Colonic mucosa (tissue), 4 donors: ENCODE measurements around the gene TBX1. TPM values are rescaled to one million over a fixed set of nuclear protein-coding genes. Genes with fewer than 3 reads are reported as not detected.

Source experiments
- DNase-seq: peaks from one replicate; pipeline ENCODE4 v3.0.0-alpha.2; 2020
- H3K27ac ChIP-seq: fragments of 200-600 bp; one replicate; pipeline ENCODE4 v1.8.0; 2021
- H3K27me3 ChIP-seq: fragments of 200-600 bp; one replicate; pipeline ENCODE4 v1.8.0; 2021
- H3K36me3 ChIP-seq: fragments of 200-600 bp; one replicate; pipeline ENCODE4 v1.8.0; 2021
- H3K4me1 ChIP-seq: fragments of 200-600 bp; one replicate; pipeline ENCODE4 v1.8.0; 2021; ENCODE audit warnings: mild to moderate bottlenecking
- H3K4me3 ChIP-seq: fragments of 200-600 bp; one replicate; pipeline ENCODE4 v1.8.0; 2021
- H3K9ac ChIP-seq, 2 donors: one replicate each; pipeline ENCODE4 v1.7.0; 2013; ENCODE audit warnings: control low read depth in 2 of 2, low read depth in 2 of 2, low read length in 2 of 2
- H3K9me3 ChIP-seq: fragments of 200-600 bp; one replicate; pipeline ENCODE4 v1.8.0; 2021
- intact Hi-C: fragments of 100-400 bp; cut with DNase I; formaldehyde crosslinking; loops from one replicate; pipeline ENCODE4 v1.14.1; 2022
- total RNA-seq, 2 donors: library from RNA; stranded (reverse); fragmentation: NEBNext Ultra II Directional in 1 of 2; extraction: Animal tissue kit (Norgen Biotek cat#: 25700) in 1 of 2; gene quantifications; one replicate each; pipeline ENCODE4 v1.2.1, GENCODE V29; 2021
- TF ChIP-seq, protein P1 (sequence below): fragments of 200-600 bp; IDR thresholded peaks from one replicate; pipeline ENCODE4 v1.8.0; 2022; ENCODE audit warnings: antibody characterized with exemption, mild to moderate bottlenecking
- donor health status: healthy.
- donor health status: DM: no; HTN: no; CAD: no.
- donor health status: DM: no; HTN: no; CAD: no.

Gene TBX1
- total RNA-seq, 2 donors from 2014 or later, result 0.80 to 1.9 TPM

DNA sequence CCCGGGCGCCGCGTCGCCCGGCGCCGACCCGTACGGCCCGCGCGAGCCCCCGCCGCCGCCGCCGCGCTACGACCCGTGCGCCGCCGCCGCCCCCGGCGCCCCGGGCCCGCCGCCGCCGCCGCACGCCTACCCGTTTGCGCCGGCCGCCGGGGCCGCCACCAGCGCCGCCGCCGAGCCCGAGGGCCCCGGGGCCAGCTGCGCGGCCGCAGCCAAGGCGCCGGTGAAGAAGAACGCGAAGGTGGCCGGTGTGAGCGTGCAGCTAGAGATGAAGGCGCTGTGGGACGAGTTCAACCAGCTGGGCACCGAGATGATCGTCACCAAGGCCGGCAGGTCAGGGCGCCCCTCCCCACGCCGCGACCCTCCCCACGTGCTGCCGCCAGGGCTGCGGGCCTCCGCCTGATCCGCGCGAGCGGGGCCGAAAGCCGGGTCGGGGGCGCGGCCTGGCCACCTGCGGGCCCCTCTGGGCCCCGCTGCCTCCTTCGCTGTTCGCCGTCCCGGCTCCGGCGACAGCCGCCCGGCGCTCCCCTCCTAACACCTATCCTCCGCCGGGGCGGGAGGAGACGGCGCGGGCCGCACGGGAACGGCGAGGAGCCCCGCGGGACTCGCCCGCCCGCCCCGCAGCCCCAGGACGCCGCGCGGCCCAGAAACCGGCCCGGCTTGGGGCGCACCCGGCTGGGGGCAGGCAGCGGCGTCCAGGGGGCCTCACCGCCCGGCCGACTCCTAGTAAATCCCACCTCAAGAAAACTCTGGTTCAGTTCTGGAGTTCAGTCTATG, 560 bp downstream of the TBX1 start:
- Histone ChIP-seq H3K4me3 (no peak overlapping the region), H3K27ac (no peak overlapping the region), H3K4me1 (peaks cover 3% of the 10 kb centered on the region), H3K36me3 (no peaks in the 10 kb centered on the region), H3K9ac (no peak overlapping the region), H3K9me3 (no peaks in the 10 kb centered on the region), H3K27me3 (peaks cover 86% of the 10 kb centered on the region)
- TF ChIP-seq, protein P1, sequence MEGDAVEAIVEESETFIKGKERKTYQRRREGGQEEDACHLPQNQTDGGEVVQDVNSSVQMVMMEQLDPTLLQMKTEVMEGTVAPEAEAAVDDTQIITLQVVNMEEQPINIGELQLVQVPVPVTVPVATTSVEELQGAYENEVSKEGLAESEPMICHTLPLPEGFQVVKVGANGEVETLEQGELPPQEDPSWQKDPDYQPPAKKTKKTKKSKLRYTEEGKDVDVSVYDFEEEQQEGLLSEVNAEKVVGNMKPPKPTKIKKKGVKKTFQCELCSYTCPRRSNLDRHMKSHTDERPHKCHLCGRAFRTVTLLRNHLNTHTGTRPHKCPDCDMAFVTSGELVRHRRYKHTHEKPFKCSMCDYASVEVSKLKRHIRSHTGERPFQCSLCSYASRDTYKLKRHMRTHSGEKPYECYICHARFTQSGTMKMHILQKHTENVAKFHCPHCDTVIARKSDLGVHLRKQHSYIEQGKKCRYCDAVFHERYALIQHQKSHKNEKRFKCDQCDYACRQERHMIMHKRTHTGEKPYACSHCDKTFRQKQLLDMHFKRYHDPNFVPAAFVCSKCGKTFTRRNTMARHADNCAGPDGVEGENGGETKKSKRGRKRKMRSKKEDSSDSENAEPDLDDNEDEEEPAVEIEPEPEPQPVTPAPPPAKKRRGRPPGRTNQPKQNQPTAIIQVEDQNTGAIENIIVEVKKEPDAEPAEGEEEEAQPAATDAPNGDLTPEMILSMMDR, result no peak
- no peak for DNase-seq
- intact Hi-C loops, result no loop called here

DNA sequence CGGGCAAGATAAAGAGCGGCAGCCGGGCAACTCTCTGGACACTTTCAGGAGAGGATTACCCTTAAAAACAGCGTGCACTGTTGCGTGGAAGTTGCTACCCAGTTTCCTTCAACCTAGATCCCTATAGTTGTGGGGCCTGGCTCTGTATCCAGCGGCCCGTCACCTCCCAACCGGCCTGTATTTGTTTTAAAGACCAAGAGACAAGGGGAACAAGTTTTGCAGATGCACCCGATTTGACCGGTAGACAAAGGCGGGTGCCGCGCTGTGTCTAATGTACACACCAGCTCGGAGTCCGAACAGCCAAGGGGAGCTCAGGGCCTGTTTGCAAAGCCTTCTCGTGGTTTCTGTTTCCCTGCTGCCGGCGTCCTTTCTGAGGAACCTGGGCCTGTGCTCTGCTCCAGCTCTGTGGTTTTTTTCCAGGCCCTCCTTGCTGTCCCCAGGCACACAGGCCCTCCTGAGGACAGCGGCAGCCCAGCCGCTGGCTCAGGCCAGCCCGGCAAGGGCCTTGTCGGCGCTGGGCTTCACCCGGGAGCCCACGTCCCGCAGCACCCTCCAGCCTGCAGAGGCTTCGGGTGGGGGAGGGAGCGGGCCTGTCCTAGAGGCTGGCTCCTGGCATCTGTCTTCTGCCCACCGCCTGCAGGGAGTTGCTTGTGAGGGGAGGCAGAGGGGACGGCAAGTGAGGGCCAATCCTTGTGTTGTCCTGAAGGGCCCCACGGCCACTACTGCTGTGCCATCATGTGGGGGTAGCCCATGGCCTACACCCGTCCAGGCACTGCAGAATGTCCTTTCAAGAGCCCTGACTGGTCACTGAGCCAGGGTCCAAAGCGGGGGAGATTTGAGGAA, 1.4 kb downstream of the TBX1 start:
- Histone ChIP-seq H3K9ac (no peak overlapping the region), H3K4me3 (no peak overlapping the region), H3K9me3 (no peaks in the 10 kb centered on the region), H3K27ac (no peak overlapping the region), H3K36me3 (no peaks in the 10 kb centered on the region), H3K27me3 (peaks cover 86% of the 10 kb centered on the region), H3K4me1 (peaks cover 6% of the 10 kb centered on the region)
- TF ChIP-seq, protein P1, result no peak
- intact Hi-C loops, result no loop called here
- no peak for DNase-seq

DNA sequence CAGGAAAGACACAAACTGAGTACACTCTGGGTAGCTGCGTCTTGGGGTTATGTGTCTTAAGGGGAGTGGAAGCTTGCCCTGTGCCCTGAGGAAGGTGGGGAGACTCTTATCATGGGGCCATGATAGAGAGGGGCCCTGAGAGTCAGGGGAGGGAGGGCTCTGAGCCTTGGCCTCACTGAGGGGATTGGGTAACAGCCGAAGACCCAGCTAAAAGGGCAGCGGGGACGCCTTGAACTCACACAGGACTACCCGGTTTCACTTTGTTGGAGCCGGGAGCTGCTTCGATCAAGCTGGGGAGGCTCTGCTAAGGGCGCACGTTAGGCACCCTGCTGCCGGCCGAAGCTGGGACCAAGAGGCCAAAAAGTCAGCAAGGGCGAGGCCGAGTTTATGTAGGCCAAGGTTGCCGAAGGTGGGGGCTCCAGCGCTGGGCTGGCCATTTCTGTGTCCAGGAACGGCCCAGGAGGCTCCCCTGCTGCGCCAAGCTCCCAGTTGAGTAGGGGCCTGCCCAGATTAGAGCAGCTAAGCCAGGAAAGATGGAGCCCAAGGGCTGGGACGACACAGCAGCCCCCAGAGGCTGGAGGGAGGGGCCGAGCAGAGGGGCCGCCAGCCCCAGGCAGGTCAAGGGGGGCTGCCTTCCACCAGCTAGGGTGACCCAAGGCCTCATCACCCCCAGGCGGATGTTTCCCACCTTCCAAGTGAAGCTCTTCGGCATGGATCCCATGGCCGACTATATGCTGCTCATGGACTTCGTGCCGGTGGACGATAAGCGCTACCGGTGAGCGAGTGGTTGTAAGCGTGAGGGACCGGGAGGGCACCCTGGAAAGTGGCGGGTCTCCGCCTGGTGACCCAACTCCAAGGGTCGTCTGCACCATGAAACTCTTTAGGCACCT, 2.2 kb downstream of the TBX1 start:
- H3K36me3 ChIP-seq, result no peaks in the 10 kb centered on the region
- H3K27me3 ChIP-seq, result peaks cover 86% of the 10 kb centered on the region
- TF ChIP-seq, protein P1, result no peak
- no peak overlapping the region for H3K9ac ChIP-seq
- H3K4me3 ChIP-seq, result no peak overlapping the region
- no peak overlapping the region for H3K27ac ChIP-seq
- no peaks in the 10 kb centered on the region for H3K9me3 ChIP-seq
- DNase-seq, result no peak
- intact Hi-C loops, result no loop called here
- peaks cover 5% of the 10 kb centered on the region for H3K4me1 ChIP-seq

DNA sequence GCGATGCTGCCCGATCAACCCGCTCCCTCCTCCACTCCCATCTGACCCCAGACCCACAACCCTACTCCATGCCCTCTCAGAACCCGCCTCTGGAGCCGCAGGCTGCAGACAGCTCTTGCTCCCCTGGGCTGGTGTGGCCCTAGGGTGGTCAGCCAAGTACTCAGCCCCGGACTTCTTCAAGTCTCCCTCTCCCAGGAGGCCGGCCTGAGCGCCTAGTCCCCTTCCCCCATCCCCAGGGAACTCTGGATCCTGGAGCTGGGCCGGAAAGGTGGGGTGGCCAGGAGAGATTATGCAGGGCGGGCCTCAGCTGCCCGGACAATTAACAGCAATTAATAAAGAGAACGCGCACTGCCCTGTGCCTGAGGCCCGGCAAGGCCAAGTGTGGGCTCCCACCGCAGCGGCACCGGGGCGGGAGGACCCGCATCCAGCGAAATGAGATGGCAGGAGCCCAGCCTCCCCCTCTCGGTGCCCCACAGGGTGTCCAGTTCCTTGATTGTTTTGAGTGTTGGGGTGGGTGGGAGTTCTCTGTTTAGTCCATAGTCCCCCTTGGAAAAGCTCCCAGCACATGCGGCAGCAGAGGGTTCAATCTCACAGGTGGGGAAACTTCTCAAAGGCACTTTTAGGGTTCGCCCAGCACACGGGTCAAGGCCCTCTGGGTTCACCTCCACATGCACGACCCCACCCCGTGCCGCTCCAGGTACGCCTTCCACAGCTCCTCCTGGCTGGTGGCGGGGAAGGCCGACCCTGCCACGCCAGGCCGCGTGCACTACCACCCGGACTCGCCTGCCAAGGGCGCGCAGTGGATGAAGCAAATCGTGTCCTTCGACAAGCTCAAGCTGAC, 3.1 kb downstream of the TBX1 start:
- DNase-seq, result no peak
- Histone ChIP-seq H3K4me1 (peaks cover 5% of the 10 kb centered on the region), H3K36me3 (no peaks in the 10 kb centered on the region), H3K9me3 (no peaks in the 10 kb centered on the region), H3K27me3 (peaks cover 86% of the 10 kb centered on the region), H3K27ac (no peak overlapping the region), H3K4me3 (no peak overlapping the region), H3K9ac (no peak overlapping the region)
- intact Hi-C loops, result no loop called here
- TF ChIP-seq, protein P1, result no peak
